HG02943 (cell line): ENCODE results near the gene EFNA2.
A peak's percentile ranks its signal among the peaks of the same experiment; 100 is the strongest.
"Not testable (repeated sequence)": the region's sequence is repeated elsewhere in the genome, so short reads cannot be mapped to it uniquely, and the experiment has no call there.

Experiments used
- ATAC-seq: cut with Tn5 transposase; IDR thresholded peaks from one replicate; pipeline ENCODE4 v1.9.1; 2021; ENCODE audit warnings: mild to moderate bottlenecking, low read depth, moderate library complexity; ENCODE audit not compliant: unreplicated experiment

The EFNA2 gene

DNA sequence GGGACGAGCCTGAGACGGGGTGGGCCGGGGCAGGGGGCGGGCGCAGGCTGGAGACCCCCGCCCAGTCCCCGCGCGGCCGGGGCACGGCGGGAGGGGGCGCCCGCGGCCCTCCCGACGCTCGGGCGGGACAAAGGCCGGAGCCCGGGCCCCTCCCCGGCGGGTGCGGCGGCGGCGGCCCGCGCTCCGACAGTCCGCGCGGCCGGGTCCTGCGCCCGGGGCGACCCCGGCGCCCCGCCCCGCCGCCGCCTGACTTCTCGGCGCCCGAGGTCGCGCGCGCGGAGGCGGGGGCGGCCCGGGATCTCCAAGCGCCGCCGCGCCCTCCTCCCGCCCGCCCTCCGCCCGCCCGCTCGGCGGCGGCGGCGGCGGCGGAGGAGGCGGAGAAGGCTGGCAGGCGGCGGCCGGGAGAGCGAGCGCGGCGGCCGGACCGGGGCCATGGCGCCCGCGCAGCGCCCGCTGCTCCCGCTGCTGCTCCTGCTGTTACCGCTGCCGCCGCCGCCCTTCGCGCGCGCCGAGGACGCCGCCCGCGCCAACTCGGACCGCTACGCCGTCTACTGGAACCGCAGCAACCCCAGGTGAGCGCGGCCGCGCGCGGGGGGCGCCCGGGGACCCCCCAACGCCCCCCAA is at the start of gene EFNA2:
Gene EFNA2 (plus strand): TSS at position 137 of the 624 bp plus-strand sequence. CDS start 296 bp downstream, at position 433.
- ATAC-seq = no peak

DNA sequence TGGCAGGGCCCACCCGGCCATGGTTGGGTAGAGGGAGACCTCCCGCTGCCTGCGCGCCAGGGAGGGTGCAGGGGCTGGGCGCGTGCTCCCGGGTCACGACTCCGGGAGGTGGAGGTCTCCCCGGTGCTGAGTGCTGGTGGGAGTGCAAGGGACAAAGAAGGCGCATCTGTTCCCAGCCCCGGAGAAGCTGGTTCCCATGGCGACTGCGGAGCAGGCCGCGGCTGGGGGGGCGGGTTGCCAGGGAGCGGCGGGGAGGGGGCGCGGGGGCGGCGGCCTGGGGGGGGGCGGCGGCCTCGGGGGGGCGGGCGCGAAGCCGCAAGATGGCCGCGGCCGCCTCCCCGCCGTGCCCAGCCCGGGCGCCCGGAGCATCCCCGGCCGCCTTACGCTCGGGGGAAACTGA is 49.1 kb upstream of the EFNA2 start:
- no peak for ATAC-seq

DNA sequence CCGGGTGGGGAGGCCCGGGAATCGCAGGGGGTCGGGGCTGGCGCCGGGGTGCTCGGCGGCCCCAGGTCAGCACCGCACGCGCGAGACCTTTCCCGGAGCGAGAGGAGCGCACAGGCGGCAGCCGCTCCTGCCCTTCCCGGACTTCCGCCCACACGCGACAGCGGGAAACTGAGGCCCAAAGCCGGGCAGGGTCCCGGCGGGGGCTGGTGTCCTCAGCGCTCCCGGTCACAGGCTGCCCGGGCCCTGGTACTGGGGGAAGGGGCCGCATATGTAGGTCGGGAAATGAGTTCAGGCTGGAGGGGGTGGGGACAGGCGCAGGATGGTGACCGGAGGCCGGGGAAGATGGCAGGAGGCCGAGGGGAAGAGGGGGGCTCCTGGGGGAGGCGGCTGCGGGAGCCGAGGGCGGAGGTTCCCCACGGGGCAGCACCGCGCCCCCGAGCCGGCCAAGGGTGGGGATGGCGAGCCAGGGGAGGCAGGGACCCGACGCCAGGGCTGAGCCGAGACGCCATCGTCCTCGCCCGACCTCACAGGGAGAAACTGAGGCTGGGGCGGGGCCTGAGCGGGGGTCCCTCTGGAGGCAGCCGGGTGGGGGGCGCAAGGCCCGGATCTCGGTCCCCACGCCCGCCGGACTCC is 48.5 kb upstream of the EFNA2 start:
- no peak for ATAC-seq

DNA sequence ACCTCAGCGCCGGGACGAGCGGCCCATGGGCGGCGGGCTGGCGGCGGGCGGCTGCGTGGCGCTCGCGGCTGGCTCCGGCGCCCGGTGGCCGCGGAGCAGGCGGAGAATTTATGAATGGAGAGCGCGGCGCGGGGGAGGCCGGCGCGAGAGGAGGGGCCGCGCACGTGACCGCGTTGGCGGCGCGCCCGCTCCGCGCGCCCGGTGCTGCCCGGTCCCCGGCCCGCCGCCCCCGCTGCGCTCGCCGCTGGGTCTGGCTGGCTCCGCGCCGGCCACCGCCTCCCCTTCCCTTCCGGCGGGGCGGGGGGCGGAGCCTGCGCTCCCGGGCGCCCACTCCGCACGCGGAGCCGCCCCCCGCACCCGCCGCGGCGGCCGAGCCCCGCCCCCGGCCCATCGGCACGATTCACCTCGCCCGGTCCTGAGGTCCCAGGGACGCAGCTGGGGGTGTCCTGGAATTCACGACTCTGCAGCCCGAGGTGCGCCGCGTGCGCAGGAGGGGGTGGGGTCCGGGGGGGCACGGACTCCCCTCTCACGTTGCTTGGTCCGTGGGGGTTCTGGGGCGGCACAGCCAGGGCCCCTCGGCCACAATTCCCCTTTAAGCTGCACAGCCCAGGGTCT is 47.8 kb upstream of the EFNA2 start, which contains the start of gene CBARP:
Gene CBARP (minus strand): TSS at position 252 of the 615 bp plus-strand sequence. CDS start 1,905 bp downstream, outside the sequence.
- no peak for ATAC-seq

DNA sequence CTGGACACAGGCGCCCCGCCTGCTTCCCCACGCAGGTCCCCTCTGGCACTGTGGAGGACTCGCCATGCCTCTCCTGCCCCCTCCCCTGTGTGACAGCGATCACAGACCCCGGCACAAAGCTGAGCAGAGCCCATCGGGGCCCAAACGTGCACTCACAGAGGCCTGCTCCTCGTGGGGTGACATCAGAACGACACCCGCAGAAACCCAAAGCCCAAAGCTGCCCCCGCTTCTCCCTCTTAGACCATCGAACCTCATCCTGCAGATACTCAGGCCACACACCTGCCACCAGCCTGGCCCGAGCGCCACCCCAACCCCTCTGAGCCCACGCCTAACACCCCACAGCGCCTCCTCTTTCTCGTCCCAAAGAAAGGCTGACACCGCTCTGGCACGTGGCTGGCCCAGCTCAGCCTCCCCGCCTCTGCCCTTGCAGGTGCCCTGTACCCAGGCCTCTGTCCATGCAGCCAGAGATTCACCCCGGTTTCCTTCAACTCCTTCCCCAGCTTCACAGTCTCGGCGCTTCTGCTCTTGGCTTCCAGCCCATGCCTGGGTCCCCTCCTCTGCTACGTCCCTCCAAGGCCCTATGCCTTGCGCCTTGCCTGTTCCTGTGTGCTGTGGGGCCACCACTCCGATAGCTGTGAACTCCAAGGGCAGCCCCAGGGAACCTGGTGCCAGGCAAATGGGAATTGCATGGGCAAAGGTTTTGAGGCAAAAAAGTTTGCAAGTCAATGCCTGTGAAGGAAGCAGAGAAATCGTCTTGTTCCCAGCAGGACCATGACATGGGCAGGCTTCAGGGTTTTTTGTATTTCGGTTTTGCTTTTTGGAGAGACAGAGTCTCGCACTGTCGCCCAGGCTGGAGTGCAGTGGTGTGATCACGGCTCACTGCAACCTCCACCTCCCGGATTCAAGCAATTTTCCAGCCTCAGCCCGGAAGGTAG is 47.0 kb upstream of the EFNA2 start:
- ATAC-seq = no peak

DNA sequence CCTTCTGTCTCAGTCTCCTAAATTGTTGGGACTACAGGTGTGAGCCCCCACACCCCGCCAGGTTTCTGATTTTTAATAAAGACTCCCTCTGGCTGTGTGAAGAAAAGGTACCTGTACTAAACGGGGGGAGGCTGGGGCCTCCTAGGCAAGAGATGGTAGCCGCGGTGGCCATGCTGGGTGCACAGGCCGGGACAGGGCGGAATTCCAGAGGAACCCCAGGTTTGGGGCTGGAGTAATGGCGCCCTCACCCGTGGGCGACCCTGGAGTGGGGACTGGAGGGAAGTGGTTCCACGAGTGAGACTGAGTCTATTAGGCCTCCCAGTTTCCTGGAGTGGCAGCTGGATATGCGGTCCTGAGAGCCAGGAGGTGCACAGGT is 46.3 kb upstream of the EFNA2 start:
- no peak for ATAC-seq

DNA sequence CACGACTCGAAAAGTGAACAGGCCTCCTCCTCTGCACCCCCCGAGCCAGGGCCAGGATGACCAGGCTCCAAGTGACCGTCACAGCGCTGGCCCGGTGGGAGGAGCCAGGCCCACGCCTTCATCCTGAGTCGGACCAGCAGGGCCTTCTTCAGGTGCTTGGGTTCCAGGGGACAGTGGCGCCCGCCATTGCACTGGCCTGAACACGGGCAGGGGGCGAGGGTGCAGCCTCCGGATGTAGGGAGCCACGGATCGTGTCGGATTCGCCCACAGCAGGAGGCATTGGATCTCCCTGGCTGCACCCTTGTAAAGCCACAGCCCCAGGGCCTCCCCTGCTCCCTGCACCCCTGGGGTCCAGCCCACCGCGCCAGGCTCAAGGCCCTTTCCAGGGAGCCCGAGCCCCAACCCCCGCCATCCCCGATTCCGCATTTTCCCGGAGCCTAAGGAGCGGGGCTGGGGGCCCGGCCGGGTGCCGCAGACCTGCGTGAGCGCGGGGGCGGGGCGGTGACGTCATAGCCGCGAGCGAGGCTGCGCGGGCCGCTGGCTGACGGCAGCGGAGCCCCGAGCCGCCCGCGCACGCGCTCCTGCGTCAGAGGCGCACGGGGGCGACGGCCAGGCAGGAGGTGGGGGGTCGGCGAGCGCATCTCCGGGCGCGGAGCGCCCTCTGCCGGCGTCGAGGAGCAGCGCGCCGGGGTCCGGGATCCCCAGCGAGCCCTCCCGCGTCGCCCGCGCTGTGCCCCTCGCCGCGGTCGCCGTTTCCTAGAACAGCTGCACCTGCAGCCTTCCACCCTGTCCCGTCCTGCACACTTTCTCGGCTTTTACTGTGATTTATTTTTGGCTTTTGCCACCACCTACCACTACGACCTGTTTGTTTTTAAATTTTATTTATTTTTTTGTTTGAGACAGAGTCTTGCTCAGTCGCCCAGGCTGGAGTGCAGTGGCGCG is 45.6 kb upstream of the EFNA2 start:
- no peak for ATAC-seq

DNA sequence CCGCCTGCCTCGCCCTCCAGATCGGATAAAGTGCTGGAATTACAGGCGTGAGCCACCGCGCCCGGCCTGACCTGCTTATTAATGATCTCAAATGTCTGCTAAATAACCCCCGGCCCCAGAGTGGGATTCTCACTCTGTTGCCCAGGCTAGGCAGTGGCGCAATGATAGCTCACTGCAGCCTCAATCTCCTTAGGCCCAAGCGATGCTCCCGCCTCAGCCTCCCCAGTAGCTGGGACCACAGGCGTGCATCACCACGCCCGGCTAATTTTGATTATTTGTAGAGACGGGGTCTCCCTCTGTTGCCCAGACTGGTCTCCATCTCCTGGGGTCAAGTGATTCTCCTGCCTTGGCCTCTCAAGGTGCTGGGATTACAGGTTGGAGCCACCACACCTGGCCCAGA is 44.7 kb upstream of the EFNA2 start:
- ATAC-seq = no peak

DNA sequence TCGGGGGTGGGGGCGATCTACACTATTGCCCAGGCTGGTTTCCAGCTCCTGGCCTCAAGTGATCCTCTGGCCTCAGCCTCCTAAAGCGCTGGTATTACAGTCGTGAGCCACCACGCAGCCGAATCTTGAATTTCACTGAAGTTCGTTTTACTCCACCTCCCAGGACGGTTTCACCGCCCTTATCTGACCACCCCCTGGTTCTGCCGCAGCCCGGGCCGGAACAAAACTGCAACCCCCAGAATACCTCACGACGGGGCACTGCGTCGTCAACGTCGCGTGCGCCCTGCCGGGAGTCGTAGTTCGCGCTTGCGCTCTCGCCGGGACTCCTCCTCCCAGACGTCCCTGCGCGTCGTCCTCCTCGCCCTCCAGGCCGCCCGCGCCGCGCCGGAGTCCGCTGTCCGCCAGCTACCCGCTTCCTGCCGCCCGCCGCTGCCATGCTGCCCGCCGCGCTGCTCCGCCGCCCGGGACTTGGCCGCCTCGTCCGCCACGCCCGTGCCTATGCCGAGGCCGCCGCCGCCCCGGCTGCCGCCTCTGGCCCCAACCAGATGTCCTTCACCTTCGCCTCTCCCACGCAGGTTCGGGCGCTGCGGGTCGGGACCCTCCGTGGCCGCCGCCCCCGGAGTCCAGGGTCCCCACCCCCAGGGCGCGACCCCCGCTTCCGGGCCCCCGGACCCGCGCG is 44.1 kb upstream of the EFNA2 start, which contains the start of gene ATP5F1D:
Gene ATP5F1D (plus strand): TSS at position 335 of the 679 bp plus-strand sequence. CDS start 100 bp downstream, at position 435.
- no peak for ATAC-seq

DNA sequence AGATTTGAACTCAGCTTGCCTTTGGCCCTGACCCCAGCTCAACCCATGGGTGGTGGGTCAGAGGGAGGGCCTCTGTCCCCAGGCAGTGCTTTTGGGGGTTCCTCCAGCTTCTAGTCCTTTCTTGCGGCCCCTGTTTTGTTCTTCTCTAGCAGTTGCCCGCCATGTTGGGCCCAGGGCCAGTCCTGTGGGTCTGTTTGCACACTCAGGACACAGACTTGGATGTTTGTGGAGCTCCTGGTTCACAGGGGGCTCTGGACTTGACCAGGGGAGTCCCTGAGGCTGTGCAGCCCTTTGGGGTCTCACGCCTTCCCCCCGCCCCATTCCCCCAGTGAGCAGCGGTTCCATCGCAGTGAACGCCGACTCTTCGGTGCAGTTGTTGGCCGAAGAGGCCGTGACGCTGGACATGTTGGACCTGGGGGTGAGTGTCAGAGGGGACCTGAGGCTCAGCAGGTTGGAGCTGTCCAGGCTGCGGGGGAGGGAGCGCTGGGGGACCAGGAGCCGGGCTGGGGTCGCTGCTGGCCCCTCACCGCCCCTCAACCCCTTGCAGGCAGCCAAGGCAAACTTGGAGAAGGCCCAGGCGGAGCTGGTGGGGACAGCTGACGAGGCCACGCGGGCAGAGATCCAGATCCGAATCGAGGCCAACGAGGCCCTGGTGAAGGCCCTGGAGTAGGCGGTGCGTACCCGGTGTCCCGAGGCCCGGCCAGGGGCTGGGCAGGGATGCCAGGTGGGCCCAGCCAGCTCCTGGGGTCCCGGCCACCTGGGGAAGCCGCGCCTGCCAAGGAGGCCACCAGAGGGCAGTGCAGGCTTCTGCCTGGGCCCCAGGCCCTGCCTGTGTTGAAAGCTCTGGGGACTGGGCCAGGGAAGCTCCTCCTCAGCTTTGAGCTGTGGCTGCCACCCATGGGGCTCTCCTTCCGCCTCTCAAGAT is 41.6 kb upstream of the EFNA2 start:
- no peak for ATAC-seq

DNA sequence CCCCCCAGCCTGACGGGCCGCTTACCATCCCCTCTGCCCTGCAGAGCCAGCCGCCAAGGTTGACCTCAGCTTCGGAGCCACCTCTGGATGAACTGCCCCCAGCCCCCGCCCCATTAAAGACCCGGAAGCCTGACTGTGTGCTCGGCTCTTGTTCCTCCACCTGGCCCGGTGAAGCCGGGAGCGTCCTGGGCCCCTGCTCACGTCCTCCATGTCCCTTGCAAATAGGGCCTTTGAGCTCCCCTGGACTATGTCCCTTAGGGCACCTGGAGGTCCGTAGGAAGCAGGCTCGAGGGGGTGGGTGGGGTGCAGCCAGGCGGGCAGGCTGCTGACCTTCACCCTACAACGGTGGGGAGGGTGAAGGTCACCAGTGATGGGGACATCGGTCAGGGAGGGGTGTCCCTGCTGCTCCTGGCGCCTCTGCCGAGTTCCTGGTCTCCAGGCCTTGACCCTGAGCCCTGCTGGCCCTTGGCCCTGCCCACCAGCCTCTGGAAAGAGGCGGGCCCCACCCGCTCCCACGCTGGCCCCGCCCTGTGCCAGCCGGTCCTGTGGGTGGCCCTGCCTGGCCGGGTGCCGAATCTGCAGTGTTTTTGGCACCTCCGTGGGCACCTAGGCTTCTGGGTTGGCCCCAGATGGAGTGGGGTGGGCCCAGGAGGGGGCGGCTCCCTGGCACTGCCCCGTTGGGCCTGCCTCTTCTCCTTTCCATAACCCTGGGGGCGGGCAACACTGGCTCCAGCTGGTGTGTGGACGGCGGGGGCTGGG is 40.8 kb upstream of the EFNA2 start:
- ATAC-seq = no peak

DNA sequence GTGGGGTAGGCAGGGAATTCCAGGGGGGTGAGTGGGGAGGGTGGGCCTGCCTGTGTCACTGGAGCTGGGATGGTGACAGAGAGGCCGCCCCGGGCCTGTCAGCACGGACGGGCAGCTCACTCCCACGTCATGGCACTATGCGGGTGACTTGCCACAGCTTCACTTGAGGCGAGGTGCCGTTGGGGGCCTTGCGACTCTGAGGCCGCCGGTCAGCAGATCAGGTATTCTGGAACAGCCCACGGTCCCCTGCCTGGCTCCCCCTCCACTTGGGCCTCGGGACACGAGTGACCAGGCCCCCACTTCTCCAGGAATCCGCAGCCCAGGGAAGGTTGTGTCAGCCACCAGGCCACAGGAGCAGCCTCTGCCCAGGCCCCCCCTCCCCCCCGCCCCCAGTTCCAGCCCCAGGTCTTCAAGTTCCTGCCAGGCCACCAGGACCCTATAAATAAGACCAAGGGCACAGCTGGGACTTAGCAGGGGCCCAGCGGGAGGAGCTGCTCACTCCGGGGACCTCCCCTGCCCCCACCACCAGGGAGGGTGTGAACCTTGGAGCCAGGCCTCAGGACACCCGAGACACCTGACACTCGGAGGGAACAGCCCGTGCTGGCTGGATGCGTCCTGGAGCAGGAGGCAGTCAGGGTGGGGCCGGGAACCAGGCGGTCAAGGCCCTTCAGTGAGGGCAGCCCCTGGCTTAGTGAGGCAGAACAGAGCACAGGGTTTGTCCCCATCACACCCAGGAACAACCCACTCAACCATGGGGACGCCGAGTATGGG is 40.0 kb upstream of the EFNA2 start:
- ATAC-seq = no peak

DNA sequence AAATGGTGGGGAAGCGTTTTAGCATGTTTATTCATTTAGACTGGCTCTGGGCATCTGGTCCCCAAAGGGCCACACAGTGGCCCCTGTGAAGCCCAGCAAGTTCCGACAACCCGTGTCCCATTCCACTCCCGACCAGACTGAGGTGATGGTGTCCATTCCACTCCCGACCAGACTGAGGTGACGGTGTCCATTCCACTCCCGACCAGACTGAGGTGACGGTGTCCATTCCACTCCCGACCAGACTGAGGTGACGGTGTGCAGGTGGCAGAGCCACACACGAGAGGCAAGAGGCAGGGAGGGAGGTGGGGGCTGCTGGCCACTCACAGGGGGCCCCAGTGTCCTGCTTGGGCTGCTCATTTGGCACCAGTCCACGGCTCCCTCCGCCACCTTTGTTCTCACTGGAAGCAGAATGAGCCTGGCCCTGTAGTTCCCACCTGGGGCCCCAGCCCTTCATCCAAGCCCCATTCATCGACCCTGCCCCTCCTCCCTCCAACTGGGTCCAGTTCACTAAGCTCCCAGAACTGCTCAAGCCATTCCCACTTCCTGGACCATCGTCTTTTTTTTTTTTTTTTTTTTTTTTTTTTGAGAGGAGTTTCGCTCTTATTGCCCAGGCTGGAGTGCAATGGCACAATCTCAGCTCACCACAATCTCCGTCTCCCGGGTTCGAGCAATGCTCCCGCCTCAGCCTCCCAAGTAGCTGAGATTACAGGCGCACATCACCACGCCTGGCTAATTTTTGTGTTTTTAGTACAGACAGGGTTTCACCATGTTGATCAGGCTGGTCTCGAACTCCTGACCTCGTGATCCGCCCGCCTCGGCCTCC is 39.2 kb upstream of the EFNA2 start:
- ATAC-seq = not testable (repeated sequence)

DNA sequence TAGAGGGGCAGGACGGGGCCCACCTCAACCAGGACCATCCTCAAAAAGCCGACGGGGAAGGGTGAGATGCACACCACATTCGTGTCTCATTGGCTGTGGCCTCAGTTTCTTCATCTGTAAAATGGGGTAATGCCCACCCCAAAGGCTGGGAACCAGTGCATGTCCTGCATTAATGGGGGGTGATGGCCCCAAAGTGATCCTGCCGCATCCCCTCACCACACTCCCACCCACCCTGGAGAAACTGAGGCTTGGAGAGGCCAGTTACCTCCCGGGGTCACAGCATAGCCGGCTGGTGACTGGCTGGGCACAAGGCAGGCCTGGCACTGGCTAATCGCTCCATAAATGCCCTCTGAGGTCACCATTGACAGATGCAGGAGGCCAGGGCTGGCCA is 37.9 kb upstream of the EFNA2 start:
- ATAC-seq = no peak

DNA sequence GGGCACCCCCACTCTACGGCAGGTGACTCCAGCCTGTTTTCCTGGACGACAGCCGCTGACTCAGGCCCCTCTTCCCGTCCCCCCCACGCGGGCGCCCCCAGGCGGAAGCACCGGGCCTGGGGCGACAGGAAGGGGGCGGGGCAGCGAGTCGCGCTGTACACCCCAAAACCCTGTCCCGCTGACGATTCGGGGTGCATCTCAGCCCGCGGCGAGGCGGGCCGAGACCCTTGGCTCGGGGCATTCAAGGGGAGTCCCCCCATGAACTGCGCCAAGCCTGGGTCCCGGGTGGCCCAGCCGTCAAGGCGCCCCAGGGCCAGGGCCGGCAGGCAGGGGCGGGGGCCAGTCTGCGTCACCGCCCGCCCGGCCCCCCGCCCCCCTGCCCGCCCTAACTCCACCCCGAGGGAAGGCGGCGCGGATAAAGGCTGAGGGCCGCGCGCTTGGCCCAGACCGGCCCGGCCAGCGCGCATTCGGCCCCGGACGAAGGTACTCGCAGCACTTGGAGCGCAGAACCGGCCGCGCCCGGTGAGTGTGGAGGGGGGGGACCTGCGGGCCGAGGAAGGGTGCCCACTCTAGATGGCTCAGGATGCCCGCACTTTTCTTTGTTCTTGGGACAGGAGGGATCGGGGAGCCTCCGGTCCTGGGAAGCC is 37.4 kb upstream of the EFNA2 start, which contains the start of gene MIDN:
Gene MIDN (plus strand): TSS at position 445 of the 647 bp plus-strand sequence. CDS start 1,714 bp downstream, outside the sequence.
- ATAC-seq = peak; percentile 14
